DND-41 (cell line): ENCODE data around the gene POU3F3.

Experiments used
- ATAC-seq: fragments of 200-7000 bp; cut with Tn5 transposase; 3 replicates; pipeline ENCODE4 v1.9.1; 2021; ENCODE audit warnings: low read depth; ENCODE audit not compliant: insufficient read depth
- DNase-seq: peaks from one replicate; pipeline ENCODE4 v3.0.0-alpha.2; 2020
- H2AFZ ChIP-seq: 2 replicates; pipeline ENCODE4 v1.6.0; 2012; ENCODE audit warnings: low read depth, low read length
- H3K27ac ChIP-seq: 2 replicates; pipeline ENCODE4 v1.5.1; 2012; ENCODE audit warnings: low read length, inconsistent platforms
- H3K27me3 ChIP-seq: fragments of 200-600 bp; sonication (generic); 2 replicates; pipeline ENCODE4 v1.6.0; 2012; ENCODE audit warnings: low read length, mild to moderate bottlenecking, inconsistent platforms; ENCODE audit not compliant: insufficient read depth, poor library complexity
- H3K36me3 ChIP-seq: 2 replicates; pipeline ENCODE4 v1.5.1; 2012; ENCODE audit warnings: low read length, inconsistent platforms; ENCODE audit not compliant: insufficient read depth
- H3K4me1 ChIP-seq: 2 replicates; pipeline ENCODE4 v1.5.1; 2012; ENCODE audit warnings: mild to moderate bottlenecking, low read length; ENCODE audit not compliant: insufficient read depth
- H3K4me2 ChIP-seq: 2 replicates; pipeline ENCODE4 v1.6.0; 2012; ENCODE audit warnings: mild to moderate bottlenecking, moderate library complexity, low read length, inconsistent platforms; ENCODE audit not compliant: insufficient read depth
- H3K4me3 ChIP-seq, 2 experiments: fragments of 200-600 bp in 1 of 2; shearing (Covaris generic) in 1 of 2; 2 replicates each; pipeline ENCODE4 v1.5.1; 2012 to 2016; ENCODE audit warnings: inconsistent platforms in 2 of 2, low read length in 2 of 2, mild to moderate bottlenecking in 2 of 2, low read depth in 1 of 2, moderate library complexity in 1 of 2
- H3K79me2 ChIP-seq: 2 replicates; pipeline ENCODE4 v1.6.0; 2012; ENCODE audit warnings: low read length, inconsistent platforms; ENCODE audit not compliant: insufficient read depth
- H3K9ac ChIP-seq: 2 replicates; pipeline ENCODE4 v1.6.0; 2012; ENCODE audit warnings: low read depth, mild to moderate bottlenecking, inconsistent platforms, low read length, moderate library complexity
- H3K9me3 ChIP-seq: 2 replicates; pipeline ENCODE4 v1.5.1; 2012; ENCODE audit warnings: low read length, moderate library complexity, mild to moderate bottlenecking, inconsistent platforms; ENCODE audit not compliant: insufficient read depth, severe bottlenecking
- H4K20me1 ChIP-seq: 2 replicates; pipeline ENCODE4 v1.6.0; 2012; ENCODE audit warnings: low read length; ENCODE audit not compliant: insufficient read depth
- EZH2 ChIP-seq: IDR thresholded peaks from 3 replicates; pipeline ENCODE4 v1.6.1; 2012; ENCODE audit warnings: borderline replicate concordance, low read depth, mild to moderate bottlenecking, moderate library complexity, low read length, inconsistent platforms; ENCODE audit not compliant: severe bottlenecking
- TF ChIP-seq, protein P1 (sequence below): IDR thresholded peaks from 2 replicates; pipeline ENCODE4 v1.5.1; 2012; ENCODE audit warnings: borderline replicate concordance, low read length, moderate library complexity, mild to moderate bottlenecking; ENCODE audit not compliant: poor library complexity, severe bottlenecking; ENCODE audit errors: extremely low read depth

Gene POU3F3

DNA sequence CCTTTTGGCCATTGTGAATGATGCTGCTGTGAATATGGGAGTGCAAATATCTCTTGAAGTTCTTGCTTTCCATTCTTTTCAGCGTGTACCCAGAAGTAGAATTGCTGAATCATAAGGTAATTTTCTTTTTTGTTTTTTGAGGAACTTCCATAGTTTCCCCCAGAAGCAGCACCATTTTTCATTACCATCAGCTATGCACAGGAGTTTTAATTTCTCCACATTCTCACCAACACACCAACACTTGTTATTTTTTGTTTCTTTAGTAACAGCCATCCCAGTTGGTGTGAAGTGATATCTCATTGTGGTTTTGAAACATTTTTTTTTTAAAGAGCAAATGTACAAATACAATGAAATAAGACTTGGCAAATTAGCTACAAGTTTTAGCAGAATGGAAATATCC is 21.3 kb downstream of the POU3F3 start:
- Histone ChIP-seq H3K9ac (no peak overlapping the region), H3K4me3 (no peak overlapping the region), H3K27me3 (peaks cover 33% of the 10 kb centered on the region), H3K9me3 (no peaks in the 10 kb centered on the region), H4K20me1 (peaks cover 4% of the 10 kb centered on the region; the same call in 1 of the 2 replicates), H3K27ac (no peak overlapping the region), H3K4me1 (peaks cover 19% of the 10 kb centered on the region), H3K4me2 (no peak overlapping the region), H3K36me3 (no peaks in the 10 kb centered on the region), H2AFZ (no peak overlapping the region), H3K79me2 (no peaks in the 10 kb centered on the region)
- no peak for TF ChIP-seq EZH2
- TF ChIP-seq, protein P1, sequence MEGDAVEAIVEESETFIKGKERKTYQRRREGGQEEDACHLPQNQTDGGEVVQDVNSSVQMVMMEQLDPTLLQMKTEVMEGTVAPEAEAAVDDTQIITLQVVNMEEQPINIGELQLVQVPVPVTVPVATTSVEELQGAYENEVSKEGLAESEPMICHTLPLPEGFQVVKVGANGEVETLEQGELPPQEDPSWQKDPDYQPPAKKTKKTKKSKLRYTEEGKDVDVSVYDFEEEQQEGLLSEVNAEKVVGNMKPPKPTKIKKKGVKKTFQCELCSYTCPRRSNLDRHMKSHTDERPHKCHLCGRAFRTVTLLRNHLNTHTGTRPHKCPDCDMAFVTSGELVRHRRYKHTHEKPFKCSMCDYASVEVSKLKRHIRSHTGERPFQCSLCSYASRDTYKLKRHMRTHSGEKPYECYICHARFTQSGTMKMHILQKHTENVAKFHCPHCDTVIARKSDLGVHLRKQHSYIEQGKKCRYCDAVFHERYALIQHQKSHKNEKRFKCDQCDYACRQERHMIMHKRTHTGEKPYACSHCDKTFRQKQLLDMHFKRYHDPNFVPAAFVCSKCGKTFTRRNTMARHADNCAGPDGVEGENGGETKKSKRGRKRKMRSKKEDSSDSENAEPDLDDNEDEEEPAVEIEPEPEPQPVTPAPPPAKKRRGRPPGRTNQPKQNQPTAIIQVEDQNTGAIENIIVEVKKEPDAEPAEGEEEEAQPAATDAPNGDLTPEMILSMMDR, result no peak
- ATAC-seq (no peak), DNase-seq (no peak)

DNA sequence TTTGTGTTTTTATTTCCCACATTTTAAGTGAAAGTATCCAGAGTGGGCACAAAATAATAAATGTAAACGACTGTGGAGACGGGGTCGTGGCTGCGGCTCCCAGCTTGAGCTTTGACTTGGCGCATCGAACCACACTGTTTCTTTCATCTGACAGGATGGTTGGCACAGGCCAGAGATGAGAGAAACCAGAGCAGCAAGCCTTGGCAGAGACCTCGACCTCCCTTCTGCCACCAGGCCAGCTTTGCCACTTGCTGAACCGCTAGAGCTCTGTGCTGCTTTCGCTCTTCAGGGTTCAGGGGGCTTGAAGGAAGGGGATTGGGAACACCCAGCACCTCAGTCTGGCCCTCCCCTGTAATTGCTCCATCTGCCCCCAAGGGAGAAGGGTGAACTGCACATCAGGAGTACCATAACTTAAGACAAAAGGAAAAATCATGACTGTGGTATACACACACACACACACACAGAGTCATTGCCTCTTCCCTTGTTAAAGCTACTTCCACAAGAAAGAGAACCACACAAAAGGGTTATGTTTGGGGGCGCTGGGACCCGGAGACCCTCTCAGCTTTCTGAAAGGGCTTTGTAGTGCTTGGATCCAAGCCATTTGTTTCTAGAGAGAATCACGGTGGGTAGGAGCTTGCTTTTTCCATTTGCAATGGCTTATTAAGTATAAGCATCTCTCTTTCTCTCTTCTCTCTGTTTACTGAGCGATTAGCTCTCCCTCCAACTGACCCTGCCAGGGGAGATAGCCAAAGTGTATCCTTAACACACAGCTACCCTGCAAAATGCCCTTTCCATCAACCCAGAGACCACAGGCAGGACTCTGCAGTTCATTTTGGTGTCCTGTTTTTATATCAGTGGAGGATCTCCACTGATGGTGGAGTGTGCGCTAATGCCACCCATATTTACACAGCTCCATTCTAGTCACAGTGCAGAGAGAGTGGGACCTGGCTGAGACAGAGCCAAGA is 23.0 kb downstream of the POU3F3 start:
- no peaks in the 10 kb centered on the region for H3K9me3 ChIP-seq
- no peak for TF ChIP-seq EZH2
- TF ChIP-seq, protein P1, result no peak
- no peak overlapping the region for H3K4me3 ChIP-seq
- H3K9ac ChIP-seq, result no peak overlapping the region
- H2AFZ ChIP-seq, result no peak overlapping the region
- H3K4me2 ChIP-seq, result no peak overlapping the region
- peaks cover 18% of the 10 kb centered on the region for H3K27me3 ChIP-seq
- peaks cover 4% of the 10 kb centered on the region; the same call in 1 of the 2 replicates for H4K20me1 ChIP-seq
- peaks cover 19% of the 10 kb centered on the region for H3K4me1 ChIP-seq
- H3K36me3 ChIP-seq, result no peaks in the 10 kb centered on the region
- ATAC-seq (no peak), DNase-seq (no peak)
- H3K79me2 ChIP-seq, result no peaks in the 10 kb centered on the region
- no peak overlapping the region for H3K27ac ChIP-seq

DNA sequence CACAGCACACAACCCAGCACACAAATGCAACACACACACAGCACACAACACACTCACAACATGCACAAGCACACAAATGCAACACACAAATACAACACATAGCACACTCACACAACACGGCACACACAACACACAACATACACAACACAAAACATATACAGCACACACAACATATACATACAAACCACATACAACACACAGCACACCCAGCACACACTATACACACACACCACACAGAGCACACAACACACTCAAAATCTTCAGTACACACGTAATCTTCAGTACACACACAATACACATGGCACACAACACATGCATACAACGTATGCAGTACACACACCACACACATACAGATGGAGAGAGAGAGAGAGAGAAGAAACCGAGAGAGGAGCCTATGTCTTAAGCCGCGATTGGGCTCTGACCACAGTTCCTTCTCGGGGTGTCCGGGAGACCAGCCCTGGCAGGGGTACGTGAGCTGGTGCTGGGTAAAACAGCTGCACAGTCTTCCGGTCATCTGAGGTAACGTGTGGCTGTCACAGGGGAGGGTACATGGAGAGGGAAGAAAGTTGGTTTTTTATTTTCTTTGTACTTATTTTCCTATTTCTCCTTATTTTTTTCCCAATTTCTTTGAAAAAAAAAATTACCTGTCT is 25.1 kb downstream of the POU3F3 start:
- Histone ChIP-seq H3K27ac (no peak overlapping the region), H3K9ac (no peak overlapping the region), H3K4me3 (no peak overlapping the region), H3K79me2 (no peaks in the 10 kb centered on the region), H3K27me3 (peaks cover 4% of the 10 kb centered on the region), H2AFZ (no peak overlapping the region), H4K20me1 (0 out of 2 replicates have a peak, but pooled peaks cover under 1% of the 10 kb centered on the region), H3K4me1 (no peaks in the 10 kb centered on the region), H3K9me3 (no peaks in the 10 kb centered on the region), H3K4me2 (no peak overlapping the region), H3K36me3 (no peaks in the 10 kb centered on the region)
- DNase-seq (no peak), ATAC-seq (no peak)
- TF ChIP-seq, protein P1, result no peak
- no peak for TF ChIP-seq EZH2
